Measurements from ENCODE around the gene MAP3K9. TPM values are rescaled to one million over a fixed set of nuclear protein-coding genes. Genes with fewer than 3 reads are reported as not detected.
"Not testable (repeated sequence)": the region's sequence is repeated elsewhere in the genome, so short reads cannot be mapped to it uniquely, and the experiment has no call there.

MAP3K9 gene
- 0.22 and 0.68 TPM in 2 replicates for total RNA-seq (2014; rRNA removed; shearing (Covaris generic))

- Histone ChIP-seq H3K4me3 (peak within 1 kb of the TSS; percentile 77), H3K27me3 (replicated peaks) (peaks cover 8% of the 10 kb centered on the region), H3K4me1 (replicated peaks) (peaks cover 9% of the 10 kb centered on the region), H3K36me3 (peaks cover 2% of the 10 kb centered on the region; the same call in 1 of the 2 replicates), H3K9me3 (replicated peaks) (no peaks in the 10 kb centered on the region), H3K27ac (no peak within 1 kb of the TSS)
- peak; percentile 50 to 70 for DNase-seq (ENCODE audit: low read depth in 1 of 2, low spot score in 2 of 2)
Observed at GRCh38 chr14:70809225-70810219, at the start of gene MAP3K9. Gene MAP3K9, minus strand, starts transcription at chr14:70809513. Its CDS starts 342 bp downstream, at chr14:70809171.

GRCh38 chr14:70858641-70859040 lies 49.3 kb upstream of the MAP3K9 start:
- DNase-seq (ENCODE audit: low read depth in 1 of 2, low spot score in 2 of 2), result no peak
- peaks cover 13% of the 10 kb centered on the region for H3K4me1 ChIP-seq (replicated peaks)

GRCh38 chr14:70857496-70857890 lies 48.2 kb upstream of the MAP3K9 start:
- H3K27ac ChIP-seq, result no peak overlapping the region
- H3K9me3 ChIP-seq (replicated peaks), result no peaks in the 10 kb centered on the region
- H3K4me3 ChIP-seq, result no peak overlapping the region
- no peaks in the 10 kb centered on the region for H3K27me3 ChIP-seq (replicated peaks)
- peaks cover 13% of the 10 kb centered on the region for H3K4me1 ChIP-seq (replicated peaks)
- H3K36me3 ChIP-seq, result no peaks in the 10 kb centered on the region
- no peak for DNase-seq (ENCODE audit: low read depth in 1 of 2, low spot score in 2 of 2)

More at GRCh38 chr14:70858641-70859040, 49.3 kb upstream of the MAP3K9 start:
- no peaks in the 10 kb centered on the region for H3K36me3 ChIP-seq
- H3K4me3 ChIP-seq, result no peak overlapping the region
- no peak overlapping the region for H3K27ac ChIP-seq
- H3K9me3 ChIP-seq (replicated peaks), result no peaks in the 10 kb centered on the region
- no peaks in the 10 kb centered on the region for H3K27me3 ChIP-seq (replicated peaks)

GRCh38 chr14:70856851-70857495 lies 47.7 kb upstream of the MAP3K9 start:
- Histone ChIP-seq H3K27ac (no peak overlapping the region), H3K36me3 (no peaks in the 10 kb centered on the region), H3K27me3 (replicated peaks) (no peaks in the 10 kb centered on the region), H3K9me3 (replicated peaks) (no peaks in the 10 kb centered on the region), H3K4me3 (no peak overlapping the region), H3K4me1 (replicated peaks) (peaks cover 13% of the 10 kb centered on the region)
- DNase-seq (ENCODE audit: low read depth in 1 of 2, low spot score in 2 of 2), result peak; percentile 31 to 50

GRCh38 chr14:70855486-70855885 lies 46.2 kb upstream of the MAP3K9 start:
- no peaks in the 10 kb centered on the region for H3K27me3 ChIP-seq (replicated peaks)
- H3K4me1 ChIP-seq (replicated peaks), result peaks cover 13% of the 10 kb centered on the region
- no peak overlapping the region for H3K4me3 ChIP-seq
- DNase-seq (ENCODE audit: low read depth in 1 of 2, low spot score in 2 of 2), result no peak
- no peaks in the 10 kb centered on the region for H3K36me3 ChIP-seq
- no peaks in the 10 kb centered on the region for H3K9me3 ChIP-seq (replicated peaks)
- no peak overlapping the region for H3K27ac ChIP-seq

- H3K4me1 ChIP-seq (replicated peaks), result peaks cover 13% of the 10 kb centered on the region
- H3K27me3 ChIP-seq (replicated peaks); H3K36me3 ChIP-seq; H3K4me3 ChIP-seq; DNase-seq (ENCODE audit: low read depth in 1 of 2, low spot score in 2 of 2); H3K27ac ChIP-seq; H3K9me3 ChIP-seq (replicated peaks): not testable (repeated sequence)
Observed at GRCh38 chr14:70853658-70854057, 44.3 kb upstream of the MAP3K9 start.

- DNase-seq (ENCODE audit: low read depth in 1 of 2, low spot score in 2 of 2), result no peak
- no peaks in the 10 kb centered on the region for H3K9me3 ChIP-seq (replicated peaks)
- H3K4me1 ChIP-seq (replicated peaks), result no peaks in the 10 kb centered on the region
- H3K27me3 ChIP-seq (replicated peaks), result no peaks in the 10 kb centered on the region
- H3K27ac ChIP-seq, result no peak overlapping the region
- no peak overlapping the region for H3K4me3 ChIP-seq
- H3K36me3 ChIP-seq, result no peaks in the 10 kb centered on the region
Observed at GRCh38 chr14:70847406-70848090, 38.2 kb upstream of the MAP3K9 start.

GRCh38 chr14:70845601-70846000 lies 36.3 kb upstream of the MAP3K9 start:
- Histone ChIP-seq H3K4me1 (replicated peaks) (no peaks in the 10 kb centered on the region), H3K36me3 (no peaks in the 10 kb centered on the region), H3K27me3 (replicated peaks) (no peaks in the 10 kb centered on the region), H3K27ac (no peak overlapping the region), H3K9me3 (replicated peaks) (no peaks in the 10 kb centered on the region), H3K4me3 (no peak overlapping the region)
- DNase-seq (ENCODE audit: low read depth in 1 of 2, low spot score in 2 of 2), result no peak

GRCh38 chr14:70842851-70843462 lies 33.6 kb upstream of the MAP3K9 start:
- DNase-seq (ENCODE audit: low read depth in 1 of 2, low spot score in 2 of 2), result no peak
- Histone ChIP-seq H3K4me3 (no peak overlapping the region), H3K27ac (no peak overlapping the region), H3K36me3 (no peaks in the 10 kb centered on the region), H3K27me3 (replicated peaks) (no peaks in the 10 kb centered on the region), H3K4me1 (replicated peaks) (no peaks in the 10 kb centered on the region), H3K9me3 (replicated peaks) (no peaks in the 10 kb centered on the region)

GRCh38 chr14:70838076-70838475 lies 28.8 kb upstream of the MAP3K9 start:
- Histone ChIP-seq H3K27ac (no peak overlapping the region), H3K9me3 (replicated peaks) (no peaks in the 10 kb centered on the region), H3K4me1 (replicated peaks) (no peaks in the 10 kb centered on the region), H3K27me3 (replicated peaks) (no peaks in the 10 kb centered on the region), H3K4me3 (no peak overlapping the region), H3K36me3 (no peaks in the 10 kb centered on the region)
- no peak for DNase-seq (ENCODE audit: low read depth in 1 of 2, low spot score in 2 of 2)

GRCh38 chr14:70836946-70837345 lies 27.6 kb upstream of the MAP3K9 start:
- H3K4me3 ChIP-seq, result no peak overlapping the region
- no peak for DNase-seq (ENCODE audit: low read depth in 1 of 2, low spot score in 2 of 2)
- no peak overlapping the region for H3K27ac ChIP-seq
- H3K27me3 ChIP-seq (replicated peaks), result no peaks in the 10 kb centered on the region
- H3K4me1 ChIP-seq (replicated peaks), result no peaks in the 10 kb centered on the region
- H3K9me3 ChIP-seq (replicated peaks), result no peaks in the 10 kb centered on the region
- no peaks in the 10 kb centered on the region for H3K36me3 ChIP-seq

- Histone ChIP-seq H3K4me1 (replicated peaks) (no peaks in the 10 kb centered on the region), H3K27ac (no peak overlapping the region), H3K27me3 (replicated peaks) (no peaks in the 10 kb centered on the region), H3K4me3 (no peak overlapping the region), H3K9me3 (replicated peaks) (no peaks in the 10 kb centered on the region), H3K36me3 (no peaks in the 10 kb centered on the region)
- no peak for DNase-seq (ENCODE audit: low read depth in 1 of 2, low spot score in 2 of 2)
Observed at GRCh38 chr14:70833884-70834283, 24.6 kb upstream of the MAP3K9 start.

GRCh38 chr14:70832561-70833305 lies 23.4 kb upstream of the MAP3K9 start:
- H3K27me3 ChIP-seq (replicated peaks), result no peaks in the 10 kb centered on the region
- no peaks in the 10 kb centered on the region for H3K36me3 ChIP-seq
- no peaks in the 10 kb centered on the region for H3K9me3 ChIP-seq (replicated peaks)
- no peak for DNase-seq (ENCODE audit: low read depth in 1 of 2, low spot score in 2 of 2)
- no peak overlapping the region for H3K27ac ChIP-seq
- H3K4me1 ChIP-seq (replicated peaks), result no peaks in the 10 kb centered on the region
- no peak overlapping the region for H3K4me3 ChIP-seq
